GM23338 (cell line): ENCODE measurements around the gene PPP1R12C. TPM values are rescaled to one million over a fixed set of nuclear protein-coding genes. Genes with fewer than 3 reads are reported as not detected.

Experiments used
- ATAC-seq: fragments of 200-7000 bp; cut with Tn5 transposase; 3 replicates; pipeline ENCODE4 v1.9.1; 2020
- DNase-seq: peaks from one replicate; pipeline ENCODE4 v3.0.0-alpha.2; 2015; ENCODE audit warnings: low spot score
- H2AFZ ChIP-seq: fragments of 200-600 bp; sonication (generic); 2 replicates; pipeline ENCODE4 v1.8.0; 2016; ENCODE audit warnings: antibody characterized with exemption, mild to moderate bottlenecking, moderate library complexity
- H3F3A ChIP-seq: fragments of 200-600 bp; sonication (generic); replicated peaks from 2 replicates; pipeline ENCODE4 v1.8.0; 2017; ENCODE audit warnings: antibody characterized with exemption, mixed run types, low read depth
- H3K27ac ChIP-seq: fragments of 200-600 bp; sonication (generic); 2 replicates; pipeline ENCODE4 v1.6.1; 2016; ENCODE audit warnings: low read depth
- H3K27me3 ChIP-seq: fragments of 200-600 bp; sonication (generic); 2 replicates; pipeline ENCODE4 v1.8.0; 2016; ENCODE audit warnings: mild to moderate bottlenecking, mixed run types, moderate library complexity; ENCODE audit not compliant: insufficient read depth
- H3K36me3 ChIP-seq: fragments of 200-600 bp; sonication (generic); 2 replicates; pipeline ENCODE4 v1.8.0; 2016; ENCODE audit warnings: mild to moderate bottlenecking; ENCODE audit not compliant: insufficient read depth
- H3K4me1 ChIP-seq: fragments of 200-600 bp; sonication (generic); 2 replicates; pipeline ENCODE4 v1.8.0; 2016; ENCODE audit warnings: mild to moderate bottlenecking, moderate library complexity; ENCODE audit not compliant: insufficient read depth
- H3K4me2 ChIP-seq: fragments of 200-600 bp; sonication (generic); 2 replicates; pipeline ENCODE4 v1.7.1; 2017; ENCODE audit warnings: mixed run types
- H3K4me3 ChIP-seq: fragments of 200-600 bp; sonication (generic); 2 replicates; pipeline ENCODE4 v1.6.1; 2016; ENCODE audit warnings: mixed run types
- H3K79me2 ChIP-seq: fragments of 200-600 bp; sonication (generic); replicated peaks from 2 replicates; pipeline ENCODE4 v1.8.0; 2017; ENCODE audit warnings: mild to moderate bottlenecking; ENCODE audit not compliant: insufficient read depth
- H3K9me2 ChIP-seq: fragments of 200-600 bp; sonication (generic); 2 replicates; pipeline ENCODE4 v1.8.0; 2017; ENCODE audit not compliant: insufficient read depth
- H4K20me1 ChIP-seq: fragments of 200-600 bp; sonication (generic); replicated peaks from 2 replicates; pipeline ENCODE4 v1.8.0; 2017; ENCODE audit warnings: mild to moderate bottlenecking; ENCODE audit not compliant: insufficient read depth
- H3K27ac Mint-ChIP-seq: 2 replicates; pipeline ENCODE4 v1.8.0; 2020; ENCODE audit warnings: inconsistent platforms, mild to moderate bottlenecking, moderate library complexity, mixed read lengths
- H3K27me3 Mint-ChIP-seq: 3 replicates; pipeline ENCODE4 v1.8.0; 2022; ENCODE audit warnings: low read depth, mild to moderate bottlenecking, moderate library complexity, mixed read lengths, inconsistent platforms; ENCODE audit not compliant: insufficient read depth, poor library complexity
- H3K36me3 Mint-ChIP-seq: 3 replicates; pipeline ENCODE4 v1.8.0; 2021; ENCODE audit warnings: low read depth, mild to moderate bottlenecking, inconsistent platforms, moderate library complexity, mixed read lengths
- H3K4me1 Mint-ChIP-seq: 3 replicates; pipeline ENCODE4 v1.8.0; 2020; ENCODE audit warnings: mild to moderate bottlenecking, inconsistent platforms, mixed read lengths
- H3K4me3 Mint-ChIP-seq: 3 replicates; pipeline ENCODE4 v1.8.0; 2021; ENCODE audit warnings: moderate library complexity, mild to moderate bottlenecking, inconsistent platforms, mixed read lengths
- H3K9me3 Mint-ChIP-seq: 3 replicates; pipeline ENCODE4 v1.8.0; 2020; ENCODE audit warnings: moderate library complexity, mild to moderate bottlenecking, inconsistent platforms, mixed read lengths
- CREB1 ChIP-seq: fragments of 250-450 bp; sonication (Bioruptor Pico); IDR thresholded peaks from 2 replicates; pipeline ENCODE4 v1.5.0; 2020; ENCODE audit warnings: low read depth, mild to moderate bottlenecking, moderate library complexity
- CTCF ChIP-seq, 2 experiments: fragments of 200-600 bp in 1 of 2; sonication (generic) in 1 of 2; conservative IDR thresholded peaks; 2 replicates each; pipeline versions ENCODE4 v1.5.1 to v1.6.1; 2016 to 2017; ENCODE audit warnings: antibody characterized with exemption in 2 of 2, low read depth in 2 of 2, mild to moderate bottlenecking in 2 of 2, moderate library complexity in 1 of 2
- ETS1 ChIP-seq: IDR thresholded peaks from 2 replicates; pipeline ENCODE4 v1.6.1; 2016; ENCODE audit warnings: antibody characterized with exemption
- EZH2 ChIP-seq: fragments of 200-600 bp; sonication (generic); IDR thresholded peaks from one replicate; pipeline ENCODE4 v1.8.0; 2017; ENCODE audit warnings: antibody characterized with exemption, mild to moderate bottlenecking, low read depth; ENCODE audit not compliant: unreplicated experiment
- NANOG ChIP-seq: IDR thresholded peaks from 2 replicates; pipeline ENCODE4 v1.6.1; 2016; ENCODE audit warnings: antibody characterized with exemption, borderline replicate concordance
- REST ChIP-seq: IDR thresholded peaks from one replicate; pipeline ENCODE4 v1.6.1; 2018; ENCODE audit warnings: antibody characterized with exemption; ENCODE audit not compliant: unreplicated experiment
- ZNF114 ChIP-seq: fragments of 250-450 bp; sonication (Bioruptor Pico); IDR thresholded peaks from 2 replicates; pipeline ENCODE4 v1.5.0; 2020; ENCODE audit warnings: mild to moderate bottlenecking, moderate library complexity
- ZNF331 ChIP-seq: fragments of 250-450 bp; sonication (Bioruptor Pico); IDR thresholded peaks from 2 replicates; pipeline ENCODE4 v1.5.0; 2020; ENCODE audit warnings: low read depth, mild to moderate bottlenecking, moderate library complexity
- polyA plus RNA-seq: library from polyadenylated mRNA; unstranded; fragments of >200 nt; fragmentation: Nextera tagmentation; extraction: Ambion mirVana; gene quantifications from 2 replicates; pipeline ENCODE4 v1.2.1, GENCODE V29; 2016
- total RNA-seq: library from RNA; depleted of rRNA; stranded (reverse); fragments of >200 nt; shearing (Covaris generic); gene quantifications from 2 replicates; pipeline ENCODE4 v1.2.3, GENCODE V29; 2014

The PPP1R12C gene
- total and polyA plus RNA-seq, 2 experiments from 2014 or later: 33.2 to 83.9 TPM

- TF ChIP-seq REST (no peak), CREB1 (CRISPR knock-in tag) (no peak), ZNF114 (CRISPR knock-in tag) (no peak)
These were observed 35.7 kb downstream of the PPP1R12C start (continued) for GRCh38 chr19:55081770-55082019.

- Histone ChIP-seq H3F3A (peaks cover 20% of the 10 kb centered on the region), H3K4me3 (peak overlapping the region; percentile 85), H3K4me2 (peak overlapping the region; percentile 99), H3K79me2 (no peaks in the 10 kb centered on the region), H3K9me2 (no peaks in the 10 kb centered on the region), H3K4me1 (peaks cover 26% of the 10 kb centered on the region), H3K27ac (no peak overlapping the region), H3K36me3 (no peaks in the 10 kb centered on the region), H2AFZ (peak overlapping the region; percentile 97), H4K20me1 (peaks cover 12% of the 10 kb centered on the region), H3K27me3 (peaks cover 39% of the 10 kb centered on the region)
- Mint-ChIP-seq H3K36me3 (peaks cover 16% of the 10 kb centered on the region), H3K9me3 (peaks cover 10% of the 10 kb centered on the region; the same call in 2 of the 3 replicates), H3K27me3 (peaks cover 58% of the 10 kb centered on the region), H3K27ac (no peak overlapping the region), H3K4me1 (peaks cover 43% of the 10 kb centered on the region), H3K4me3 (peak overlapping the region; percentile 88)
- DNase-seq: peak; percentile 92
- ATAC-seq: peak; percentile 52
- TF ChIP-seq CREB1 (CRISPR knock-in tag) (no peak), NANOG (no peak), ZNF114 (CRISPR knock-in tag) (no peak), ETS1 (no peak), REST (no peak), CTCF (conservative IDR thresholded peaks at IDR 0.05; ENCODE audit: low read depth in 2 of 2) (no peak), EZH2 (no peak), ZNF331 (CRISPR knock-in tag) (peak; percentile 77)
These were observed 36.3 kb downstream of the PPP1R12C start for GRCh38 chr19:55080968-55081769.
